NT2/D1 (cell line): Measurements from ENCODE around the gene NFATC3.

Experiments used
- SUZ12 ChIP-seq: IDR thresholded peaks from 2 replicates; pipeline ENCODE4 v1.6.1; 2011; ENCODE audit not compliant: insufficient read length, insufficient read depth; ENCODE audit errors: extremely low read depth
- YY1 ChIP-seq: IDR thresholded peaks from 2 replicates; pipeline ENCODE4 v1.6.1; 2011; ENCODE audit not compliant: insufficient read length, insufficient read depth

DNA sequence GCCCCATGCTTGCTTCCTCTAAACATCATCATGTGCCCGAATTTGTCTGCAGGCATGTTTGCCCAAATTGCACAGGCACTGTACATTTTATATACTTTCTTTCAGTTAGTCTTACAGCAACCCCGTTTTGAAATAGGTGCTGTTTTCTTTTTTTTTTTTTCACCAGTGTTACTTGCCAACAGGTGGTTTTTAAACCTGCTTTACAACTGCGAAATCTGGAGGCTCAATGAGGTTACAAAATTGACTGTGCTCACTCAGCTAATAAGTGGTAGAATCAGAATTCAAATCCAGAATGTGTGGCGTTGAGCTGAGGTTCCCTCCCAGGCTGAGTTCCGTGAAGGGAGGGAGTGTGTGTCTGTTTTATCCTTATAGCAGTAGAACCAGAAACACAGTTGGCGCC, 165.8 kb downstream of the NFATC3 start:
- TF ChIP-seq YY1 (no peak), SUZ12 (no peak)
